ENCODE data around the gene FEN1.

Gene FEN1

DNA sequence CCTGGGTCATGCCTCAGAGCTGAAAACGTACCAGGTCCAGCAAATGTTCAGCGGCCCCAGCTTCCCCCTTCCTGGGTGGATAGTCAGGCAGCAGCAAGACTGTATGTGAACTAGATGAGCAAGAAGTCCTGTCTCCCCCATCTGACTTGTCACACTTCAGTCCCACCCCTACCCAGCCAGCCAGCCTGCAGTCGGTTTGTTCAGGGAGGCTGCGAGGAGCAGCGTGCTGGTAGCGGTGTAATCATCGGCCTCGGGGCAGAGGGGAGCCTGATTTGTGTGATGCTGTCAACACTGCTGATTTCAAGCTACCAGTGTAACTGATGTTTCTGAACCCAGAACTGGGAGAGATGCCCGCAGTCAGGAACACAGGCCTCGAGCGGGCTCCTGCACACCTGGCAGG lies 9.9 kb upstream of the FEN1 start:
- Histone ChIP-seq H3K27ac (ENCODE audit: low read depth, low read length) (no peak overlapping the region), H3K4me3 (ENCODE audit: low read length) (no peak overlapping the region), H3K4me1 (ENCODE audit: control insufficient read depth, insufficient read depth, low read length) (no peaks in the 10 kb centered on the region), H3K36me3 (ENCODE audit: control insufficient read depth, insufficient read depth, low read length) (peaks cover 14% of the 10 kb centered on the region), H3K27me3 (ENCODE audit: control insufficient read depth, insufficient read depth, low read length) (peaks cover 3% of the 10 kb centered on the region), H3K9ac (ENCODE audit: low read length) (no peak overlapping the region)

DNA sequence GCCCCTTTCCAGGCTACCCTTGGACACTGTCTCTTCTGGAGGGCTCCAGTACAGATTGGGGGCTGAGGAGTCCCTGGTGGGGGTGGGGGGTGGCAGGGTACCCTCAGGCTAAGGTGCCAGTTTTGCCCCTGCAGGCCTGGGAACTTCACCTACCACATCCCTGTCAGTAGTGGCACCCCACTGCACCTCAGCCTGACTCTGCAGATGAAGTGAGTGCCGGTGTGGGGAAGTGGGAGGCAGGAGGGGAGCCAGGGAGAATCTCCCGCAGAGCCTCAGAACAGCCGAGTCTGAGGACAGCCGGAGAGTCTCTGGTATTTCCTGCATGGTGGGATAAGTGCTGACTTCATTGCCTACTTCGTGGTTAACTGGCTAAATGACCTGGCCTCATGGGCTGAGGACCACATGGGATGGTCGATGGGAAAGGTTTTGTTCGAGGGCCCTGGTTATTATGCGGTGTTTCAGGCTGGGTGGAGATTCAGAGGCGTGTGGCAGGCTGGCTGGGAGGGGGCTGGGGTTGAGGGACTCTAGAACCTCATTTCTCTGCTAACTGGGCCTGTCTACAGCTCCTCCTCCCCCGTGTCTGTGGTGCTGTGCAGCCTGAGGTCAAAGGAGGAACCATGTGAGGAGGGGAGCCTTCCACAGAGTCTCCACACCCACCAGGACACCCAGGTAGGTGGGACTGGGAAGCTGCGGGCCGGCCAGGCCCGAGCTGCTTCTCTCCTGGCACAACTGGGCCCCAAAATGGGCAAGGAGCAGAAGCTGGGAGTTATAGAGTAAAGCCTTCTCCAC lies 8.8 kb upstream of the FEN1 start:
- H3K36me3 ChIP-seq (ENCODE audit: control insufficient read depth, insufficient read depth, low read length): peaks cover 21% of the 10 kb centered on the region
- no peaks in the 10 kb centered on the region for H3K4me1 ChIP-seq (ENCODE audit: control insufficient read depth, insufficient read depth, low read length)
- H3K27ac ChIP-seq (ENCODE audit: low read depth, low read length): no peak overlapping the region
- H3K9ac ChIP-seq (ENCODE audit: low read length): no peak overlapping the region
- no peaks in the 10 kb centered on the region for H3K27me3 ChIP-seq (ENCODE audit: control insufficient read depth, insufficient read depth, low read length)
- H3K4me3 ChIP-seq (ENCODE audit: low read length): no peak overlapping the region

- peaks cover 25% of the 10 kb centered on the region for H3K36me3 ChIP-seq (ENCODE audit: control insufficient read depth, insufficient read depth, low read length)
Measured at GRCh38 chr11:61784506-61784805, 8.3 kb upstream of the FEN1 start.

GRCh38 chr11:61785837-61786402 lies 6.8 kb upstream of the FEN1 start:
- Histone ChIP-seq H3K36me3 (ENCODE audit: control insufficient read depth, insufficient read depth, low read length) (peaks cover 33% of the 10 kb centered on the region), H3K4me3 (ENCODE audit: low read length) (no peak overlapping the region), H3K9ac (ENCODE audit: low read length) (no peak overlapping the region), H3K27ac (ENCODE audit: low read depth, low read length) (no peak overlapping the region), H3K27me3 (ENCODE audit: control insufficient read depth, insufficient read depth, low read length) (no peaks in the 10 kb centered on the region), H3K4me1 (ENCODE audit: control insufficient read depth, insufficient read depth, low read length) (no peaks in the 10 kb centered on the region)

More at GRCh38 chr11:61784506-61784805, 8.3 kb upstream of the FEN1 start:
- Histone ChIP-seq H3K4me3 (ENCODE audit: low read length) (no peak overlapping the region), H3K27me3 (ENCODE audit: control insufficient read depth, insufficient read depth, low read length) (no peaks in the 10 kb centered on the region), H3K27ac (ENCODE audit: low read depth, low read length) (no peak overlapping the region), H3K4me1 (ENCODE audit: control insufficient read depth, insufficient read depth, low read length) (no peaks in the 10 kb centered on the region), H3K9ac (ENCODE audit: low read length) (no peak overlapping the region)

GRCh38 chr11:61787928-61788491 lies 4.7 kb upstream of the FEN1 start:
- Histone ChIP-seq H3K4me3 (ENCODE audit: low read length) (no peak overlapping the region), H3K27me3 (ENCODE audit: control insufficient read depth, insufficient read depth, low read length) (no peaks in the 10 kb centered on the region), H3K4me1 (ENCODE audit: control insufficient read depth, insufficient read depth, low read length) (peaks cover under 1% of the 10 kb centered on the region), H3K36me3 (ENCODE audit: control insufficient read depth, insufficient read depth, low read length) (peaks cover 33% of the 10 kb centered on the region), H3K27ac (ENCODE audit: low read depth, low read length) (no peak overlapping the region), H3K9ac (ENCODE audit: low read length) (no peak overlapping the region)

DNA sequence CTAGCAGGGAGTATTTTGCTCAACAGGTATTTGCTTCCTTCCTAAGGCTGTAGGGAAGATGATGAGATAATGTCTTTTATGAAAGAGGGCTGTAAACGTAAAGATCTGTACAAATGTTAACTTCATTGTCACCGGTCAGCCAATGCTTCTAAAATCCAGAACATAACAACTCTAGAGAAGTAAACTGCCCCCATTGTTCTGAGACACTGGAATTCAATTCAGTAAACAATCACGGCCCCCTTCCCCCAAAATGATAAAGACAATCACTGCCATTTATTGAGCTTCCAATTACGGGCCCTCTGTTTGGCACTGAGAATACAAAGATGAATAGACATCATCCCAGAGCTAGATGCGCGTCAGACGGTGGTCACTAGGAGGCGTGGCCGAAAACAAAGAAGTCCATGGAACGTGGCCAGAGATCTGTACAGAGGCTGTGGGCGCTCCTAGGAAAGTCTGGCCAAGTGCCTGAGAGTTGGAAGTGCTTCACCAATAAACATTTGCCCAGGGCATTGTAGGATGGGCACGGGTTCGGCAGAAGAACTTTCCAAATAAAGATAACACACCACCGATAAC lies 888 bp upstream of the FEN1 start:
- peaks cover 29% of the 10 kb centered on the region for H3K36me3 ChIP-seq (ENCODE audit: control insufficient read depth, insufficient read depth, low read length)
- H3K4me3 ChIP-seq (ENCODE audit: low read length): peak overlapping the region; percentile 90
- H3K27me3 ChIP-seq (ENCODE audit: control insufficient read depth, insufficient read depth, low read length): no peaks in the 10 kb centered on the region
- H3K9ac ChIP-seq (ENCODE audit: low read length): peak overlapping the region; percentile 87
- H3K27ac ChIP-seq (ENCODE audit: low read depth, low read length): peak overlapping the region; percentile 96
- H3K4me1 ChIP-seq (ENCODE audit: control insufficient read depth, insufficient read depth, low read length): peaks cover 5% of the 10 kb centered on the region

DNA sequence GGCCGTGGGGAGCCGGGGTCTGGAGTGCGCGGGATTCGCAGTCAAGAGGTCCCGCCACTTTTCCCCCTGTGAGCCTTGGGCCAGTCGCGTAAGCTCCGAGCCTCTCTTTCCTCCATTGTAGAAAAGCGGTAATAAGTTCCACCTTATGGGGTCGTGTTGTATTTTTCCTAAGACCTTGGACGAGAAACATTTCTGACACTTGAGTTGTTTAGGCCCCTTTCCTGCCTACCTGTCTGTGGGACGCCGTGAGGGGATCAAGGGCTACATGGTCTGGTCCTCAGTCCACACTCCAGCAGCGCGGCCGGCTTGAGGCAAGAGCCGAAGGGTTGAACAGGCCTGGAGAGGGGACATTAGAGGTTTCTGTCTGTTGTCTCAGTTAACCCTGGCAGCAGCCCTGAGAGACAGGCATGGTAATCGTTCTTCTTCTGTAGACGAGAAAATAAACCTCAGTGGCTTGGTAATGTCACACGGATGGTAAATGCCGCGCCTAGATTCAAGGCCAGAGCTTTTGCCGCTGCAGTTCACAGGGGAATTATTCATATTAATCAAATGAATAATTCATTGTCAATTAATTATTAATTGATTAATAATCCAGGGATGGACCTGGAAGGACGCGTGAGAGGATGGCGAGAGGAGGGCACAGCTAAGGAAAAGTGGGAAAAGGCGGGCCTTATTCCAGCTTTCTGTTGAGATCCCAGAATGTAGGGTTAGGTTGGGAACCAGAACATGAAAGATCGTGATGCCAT lies 545 bp downstream of the FEN1 start:
- Histone ChIP-seq H3K9ac (ENCODE audit: low read length) (peak overlapping the region; percentile 34), H3K27me3 (ENCODE audit: control insufficient read depth, insufficient read depth, low read length) (no peaks in the 10 kb centered on the region), H3K4me1 (ENCODE audit: control insufficient read depth, insufficient read depth, low read length) (peaks cover 5% of the 10 kb centered on the region), H3K36me3 (ENCODE audit: control insufficient read depth, insufficient read depth, low read length) (peaks cover 15% of the 10 kb centered on the region), H3K27ac (ENCODE audit: low read depth, low read length) (peak overlapping the region; percentile 96), H3K4me3 (ENCODE audit: low read length) (peak overlapping the region; percentile 90)

DNA sequence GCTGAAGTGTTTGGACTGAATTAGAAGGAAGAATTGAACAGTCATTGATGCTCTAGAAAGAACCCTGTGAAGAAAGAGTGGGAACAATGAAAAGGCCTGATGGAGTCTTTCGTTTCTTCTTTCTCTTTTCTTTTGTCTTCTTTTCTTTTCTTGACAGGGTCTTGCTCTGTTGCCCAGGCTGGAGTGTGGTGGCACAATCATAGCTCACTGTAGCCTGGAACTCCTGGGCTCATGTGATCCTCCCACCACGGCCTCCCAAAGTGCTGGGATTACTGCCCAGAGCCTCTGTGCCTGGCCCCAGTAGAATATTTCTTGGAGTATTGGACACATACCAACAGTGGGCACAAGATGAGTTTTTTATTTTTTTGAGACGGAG lies 1.1 kb downstream of the FEN1 start:
- H3K4me1 ChIP-seq (ENCODE audit: control insufficient read depth, insufficient read depth, low read length): peaks cover 5% of the 10 kb centered on the region
- no peaks in the 10 kb centered on the region for H3K27me3 ChIP-seq (ENCODE audit: control insufficient read depth, insufficient read depth, low read length)
- peaks cover 12% of the 10 kb centered on the region for H3K36me3 ChIP-seq (ENCODE audit: control insufficient read depth, insufficient read depth, low read length)
- H3K4me3 ChIP-seq (ENCODE audit: low read length): peak overlapping the region; percentile 90
- H3K27ac ChIP-seq (ENCODE audit: low read depth, low read length): no peak overlapping the region
- no peak overlapping the region for H3K9ac ChIP-seq (ENCODE audit: low read length)

GRCh38 chr11:61794579-61794978 lies 1.9 kb downstream of the FEN1 start:
- no peaks in the 10 kb centered on the region for H3K27me3 ChIP-seq (ENCODE audit: control insufficient read depth, insufficient read depth, low read length)
- no peak overlapping the region for H3K27ac ChIP-seq (ENCODE audit: low read depth, low read length)

GRCh38 chr11:61795459-61795858 lies 2.7 kb downstream of the FEN1 start:
- no peak overlapping the region for H3K27ac ChIP-seq (ENCODE audit: low read depth, low read length)

More at GRCh38 chr11:61794579-61794978, 1.9 kb downstream of the FEN1 start:
- H3K4me1 ChIP-seq (ENCODE audit: control insufficient read depth, insufficient read depth, low read length): peaks cover 5% of the 10 kb centered on the region
- H3K4me3 ChIP-seq (ENCODE audit: low read length): no peak overlapping the region
- H3K9ac ChIP-seq (ENCODE audit: low read length): no peak overlapping the region
- peaks cover 8% of the 10 kb centered on the region for H3K36me3 ChIP-seq (ENCODE audit: control insufficient read depth, insufficient read depth, low read length)

GRCh38 chr11:61795876-61796526 lies 3.3 kb downstream of the FEN1 start:
- Histone ChIP-seq H3K9ac (ENCODE audit: low read length) (no peak overlapping the region), H3K36me3 (ENCODE audit: control insufficient read depth, insufficient read depth, low read length) (no peaks in the 10 kb centered on the region), H3K27ac (ENCODE audit: low read depth, low read length) (no peak overlapping the region), H3K4me1 (ENCODE audit: control insufficient read depth, insufficient read depth, low read length) (peaks cover 5% of the 10 kb centered on the region), H3K27me3 (ENCODE audit: control insufficient read depth, insufficient read depth, low read length) (no peaks in the 10 kb centered on the region), H3K4me3 (ENCODE audit: low read length) (no peak overlapping the region)

More at GRCh38 chr11:61795459-61795858, 2.7 kb downstream of the FEN1 start:
- Histone ChIP-seq H3K27me3 (ENCODE audit: control insufficient read depth, insufficient read depth, low read length) (no peaks in the 10 kb centered on the region), H3K9ac (ENCODE audit: low read length) (no peak overlapping the region), H3K4me1 (ENCODE audit: control insufficient read depth, insufficient read depth, low read length) (peaks cover 5% of the 10 kb centered on the region), H3K36me3 (ENCODE audit: control insufficient read depth, insufficient read depth, low read length) (no peaks in the 10 kb centered on the region), H3K4me3 (ENCODE audit: low read length) (no peak overlapping the region)
